HG03378 (cell line): ENCODE results near the gene TGFBRAP1.
"Not testable (repeated sequence)": the region's sequence is repeated elsewhere in the genome, so short reads cannot be mapped to it uniquely, and the experiment has no call there.

ENCODE experiments used
- ATAC-seq: cut with Tn5 transposase; IDR thresholded peaks from one replicate; pipeline ENCODE4 v1.9.1; 2021; ENCODE audit warnings: mild to moderate bottlenecking, moderate library complexity; ENCODE audit not compliant: unreplicated experiment

TGFBRAP1 gene

GRCh38 chr2:105274046-105274445, 55.5 kb downstream of the TGFBRAP1 start:
- ATAC-seq: no peak

DNA sequence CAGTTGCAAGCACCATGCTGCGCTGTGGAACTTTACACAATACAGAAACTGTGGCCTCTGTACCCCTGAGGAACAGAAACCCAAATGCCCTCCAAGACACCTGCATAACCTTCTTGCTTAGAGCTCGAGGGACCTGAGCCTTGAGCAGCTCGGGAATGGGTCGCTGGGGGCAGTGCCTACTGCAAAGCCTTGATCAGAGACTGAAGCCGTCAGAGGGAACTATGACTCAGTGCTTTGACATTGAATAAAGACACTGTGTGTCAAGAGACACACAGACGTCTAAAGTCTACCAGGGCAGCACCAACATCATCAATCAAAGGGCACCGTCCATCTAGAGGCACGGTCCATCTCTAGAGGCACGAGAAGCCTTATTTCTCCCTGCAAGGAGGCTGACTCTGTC, 57.4 kb downstream of the TGFBRAP1 start:
- ATAC-seq: no peak

GRCh38 chr2:105271393-105272045, 58.0 kb downstream of the TGFBRAP1 start:
- ATAC-seq: no peak

DNA sequence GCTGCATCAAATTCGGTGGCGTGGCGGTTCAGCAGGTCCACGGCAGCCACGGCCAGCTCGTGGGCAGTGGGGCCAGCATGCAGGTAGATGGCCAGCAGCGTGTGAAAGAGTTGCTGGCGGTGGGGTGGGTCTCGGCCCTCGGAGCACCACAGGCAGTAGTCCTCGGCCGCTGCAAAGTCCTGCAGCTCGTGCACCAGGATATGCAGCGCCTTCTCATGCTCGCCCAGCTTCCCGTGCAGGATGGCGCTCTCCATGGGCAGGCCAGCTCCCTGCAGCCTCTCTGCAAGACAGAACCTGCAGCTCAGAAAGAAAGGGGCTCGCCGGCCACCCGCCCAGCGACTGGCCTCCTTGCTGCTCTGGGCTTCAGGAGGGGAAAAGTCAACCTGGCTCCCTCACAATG, 60.1 kb downstream of the TGFBRAP1 start:
- ATAC-seq: no peak

- ATAC-seq: no peak
Observed at GRCh38 chr2:105262651-105263091, 66.9 kb downstream of the TGFBRAP1 start.

GRCh38 chr2:105261061-105261460, 68.5 kb downstream of the TGFBRAP1 start:
- ATAC-seq: no peak

- ATAC-seq: no peak
Observed at GRCh38 chr2:105258835-105259350, 70.6 kb downstream of the TGFBRAP1 start.

GRCh38 chr2:105257981-105258380, 71.6 kb downstream of the TGFBRAP1 start:
- ATAC-seq: no peak

DNA sequence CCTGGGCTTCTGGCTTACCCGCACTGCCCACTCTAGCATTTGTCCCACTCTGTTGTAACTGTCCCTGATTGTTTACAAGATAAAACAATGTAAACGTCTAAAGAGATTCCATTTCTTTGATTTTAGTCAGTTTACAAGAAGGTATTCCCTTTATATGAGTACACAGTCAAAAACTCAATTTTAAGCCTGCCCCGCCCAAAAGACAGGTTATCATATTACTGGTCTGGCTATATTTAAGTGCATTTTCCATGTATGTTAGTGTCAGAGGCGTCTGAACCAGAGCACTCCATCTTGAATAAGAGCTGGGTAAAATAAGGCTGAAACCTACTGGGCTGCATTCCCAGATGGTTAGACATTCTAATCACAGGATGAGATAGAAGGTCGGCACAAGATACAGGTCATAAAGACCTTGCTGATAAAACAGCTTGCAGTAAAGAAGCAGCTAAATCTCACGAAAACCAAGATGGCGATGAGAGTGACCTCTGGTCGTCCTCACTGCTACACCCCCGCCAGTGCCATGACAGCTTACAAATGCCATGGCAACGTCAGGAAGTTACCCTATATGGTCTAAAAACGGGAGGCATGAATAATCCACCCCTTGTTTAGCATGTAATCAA, 73.0 kb downstream of the TGFBRAP1 start:
- no peak for ATAC-seq

GRCh38 chr2:105255979-105256378, 73.6 kb downstream of the TGFBRAP1 start:
- ATAC-seq: no peak

DNA sequence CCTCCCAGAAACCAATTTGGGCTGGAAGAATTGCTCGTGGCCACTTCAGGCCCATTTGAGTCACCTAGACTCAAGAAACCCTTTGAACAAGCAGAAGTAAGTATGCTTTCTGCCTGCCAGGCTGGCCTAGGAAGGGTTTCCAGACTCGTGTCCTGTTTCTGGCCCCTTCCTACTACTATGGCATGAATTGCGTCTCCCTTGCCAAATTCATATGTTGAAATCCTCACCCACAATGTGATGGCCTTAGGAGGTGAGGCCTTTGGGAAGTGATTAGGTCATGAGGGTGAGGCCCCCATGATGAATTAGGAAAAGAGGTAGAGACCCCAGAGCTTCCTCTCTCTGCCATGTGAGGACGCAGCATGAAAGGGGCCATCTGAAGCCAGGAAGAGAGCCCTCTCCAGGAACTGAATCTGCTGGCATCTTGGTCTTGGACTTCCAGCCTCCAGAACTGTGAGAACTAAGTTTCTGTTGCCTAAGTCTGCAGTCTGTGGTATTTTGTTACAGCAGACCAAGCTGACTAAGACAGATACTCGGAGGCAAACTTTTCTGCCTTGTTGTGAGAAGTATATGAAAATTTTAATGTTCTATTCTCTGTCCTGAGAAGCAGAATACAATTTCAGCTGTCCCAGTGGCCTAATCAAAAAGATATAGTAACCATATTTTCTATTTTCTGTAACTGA, 74.9 kb downstream of the TGFBRAP1 start:
- ATAC-seq: no peak

- no peak for ATAC-seq
Observed at GRCh38 chr2:105252271-105252670, 77.3 kb downstream of the TGFBRAP1 start.

- not testable (repeated sequence) for ATAC-seq
Observed at GRCh38 chr2:105251016-105251648, 78.4 kb downstream of the TGFBRAP1 start.

GRCh38 chr2:105249891-105250290, 79.6 kb downstream of the TGFBRAP1 start:
- no peak for ATAC-seq

- ATAC-seq: no peak
Observed at GRCh38 chr2:105249181-105249580, 80.4 kb downstream of the TGFBRAP1 start.

DNA sequence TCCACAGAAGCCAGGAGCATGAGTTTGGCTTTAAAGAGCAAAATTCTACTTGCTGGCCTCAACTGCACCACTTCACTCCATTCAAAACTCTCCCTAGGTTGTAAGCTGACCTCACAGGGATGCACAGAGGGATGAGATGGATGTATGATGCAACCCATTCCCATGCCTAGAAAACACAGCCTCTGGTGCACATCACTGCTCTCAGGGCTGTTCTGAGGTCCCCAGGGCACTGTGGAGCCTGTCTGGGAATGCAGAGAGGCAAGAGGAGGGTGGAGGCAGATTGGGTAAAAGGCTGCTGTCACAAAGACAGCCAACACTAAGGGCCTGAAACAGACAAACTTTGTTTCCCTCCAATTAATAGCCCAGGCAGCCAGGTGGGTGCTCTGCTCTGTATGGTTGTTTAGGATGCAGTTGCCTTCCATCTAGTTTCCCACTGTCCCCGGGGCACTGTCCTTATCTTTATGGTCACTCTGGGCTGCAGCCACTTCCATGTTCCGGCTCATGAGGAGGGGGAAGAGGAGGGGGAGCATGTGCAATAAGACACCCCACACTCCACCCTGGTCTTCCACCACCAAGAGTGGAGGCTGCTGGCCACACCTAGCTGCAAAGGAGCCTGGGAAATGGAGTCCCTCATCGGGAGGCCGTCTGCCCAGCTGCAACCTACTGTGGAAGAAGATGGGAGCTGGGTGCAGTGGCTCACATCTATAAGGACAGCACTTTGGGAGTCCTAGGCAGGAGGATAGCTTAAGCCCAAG, 81.0 kb downstream of the TGFBRAP1 start:
- no peak for ATAC-seq

DNA sequence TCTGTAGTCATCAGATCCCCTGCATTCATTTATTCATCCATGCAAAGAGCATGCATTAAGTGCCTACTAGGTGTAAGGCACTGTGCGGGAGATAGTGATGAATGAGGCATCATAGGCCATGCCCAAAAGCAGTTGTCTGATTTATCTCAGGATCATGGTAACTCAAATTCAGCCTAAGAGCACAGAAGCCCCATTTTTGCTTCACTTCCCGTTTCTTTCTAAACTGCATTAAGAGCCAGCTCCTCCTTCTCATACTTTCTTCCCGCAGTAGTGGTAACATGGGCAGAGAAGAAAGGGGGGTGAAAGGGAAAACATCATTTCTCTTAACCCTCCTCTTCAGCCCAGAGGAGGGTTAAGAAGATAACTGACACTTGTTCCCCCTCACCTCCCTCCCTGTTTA, 85.1 kb downstream of the TGFBRAP1 start:
- ATAC-seq: no peak

DNA sequence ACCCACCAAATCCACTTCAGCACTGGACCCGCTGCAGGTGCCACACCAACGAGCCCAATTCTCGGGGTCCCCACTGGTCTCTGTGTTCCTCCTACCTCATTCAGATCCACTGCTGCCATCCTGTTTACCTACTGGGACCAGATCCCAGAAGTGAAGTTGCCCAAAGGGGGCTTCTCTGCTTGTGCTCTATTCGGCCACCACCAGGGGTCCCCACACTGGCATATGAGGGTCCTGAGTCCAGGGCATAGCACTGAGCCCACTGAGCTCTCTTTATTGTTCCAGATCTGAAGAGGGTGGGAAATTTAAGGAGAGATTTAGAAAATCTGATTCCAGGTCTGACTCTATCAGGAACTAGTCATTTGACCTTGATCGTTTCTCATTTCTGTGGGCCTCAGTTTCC, 85.6 kb downstream of the TGFBRAP1 start:
- ATAC-seq: no peak

- ATAC-seq: no peak
Observed at GRCh38 chr2:105242286-105242993, 87.1 kb downstream of the TGFBRAP1 start.

DNA sequence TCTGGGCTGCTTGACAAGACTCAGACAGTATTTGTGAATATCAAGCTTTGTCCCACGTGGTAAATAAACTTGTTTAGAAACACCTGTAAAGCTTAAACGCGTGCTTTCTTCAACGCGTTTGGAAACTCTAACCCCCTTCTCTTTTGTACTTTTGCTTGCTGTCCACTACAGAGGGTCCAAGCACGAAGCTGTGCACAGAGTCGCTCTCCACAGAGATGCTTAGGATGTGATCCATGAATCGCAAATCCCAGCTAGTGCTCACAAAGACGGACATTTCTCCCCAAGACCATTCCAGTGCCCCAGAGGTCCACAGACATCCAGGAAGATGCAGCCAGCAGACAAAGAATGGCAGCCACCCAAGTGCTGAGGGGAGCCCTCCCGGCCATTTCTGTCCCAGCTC, 88.1 kb downstream of the TGFBRAP1 start, which contains the start of gene GPR45:
Gene GPR45 (plus strand): TSS at position 301 of the 400 bp plus-strand sequence. CDS start 116 bp downstream, outside the sequence.
- no peak for ATAC-seq
